ENCODE measurements around the gene C16orf46.

Gene C16orf46

GRCh38 chr16:81073560-81074330, 3.3 kb downstream of the C16orf46 start:
- no peak for DNase-seq (ENCODE audit: low spot score)

GRCh38 chr16:81071805-81072204, 5.2 kb downstream of the C16orf46 start:
- no peak for DNase-seq (ENCODE audit: low spot score)

- no peak for DNase-seq (ENCODE audit: low spot score)
Measured at GRCh38 chr16:81070979-81071378, 6.1 kb downstream of the C16orf46 start.

GRCh38 chr16:81069063-81069462, 8.0 kb downstream of the C16orf46 start:
- no peak for DNase-seq (ENCODE audit: low spot score)

GRCh38 chr16:81067166-81067565, 9.9 kb downstream of the C16orf46 start:
- DNase-seq (ENCODE audit: low spot score), result no peak

- DNase-seq (ENCODE audit: low spot score), result no peak
Measured at GRCh38 chr16:81066681-81067080, 10.4 kb downstream of the C16orf46 start.

- no peak for DNase-seq (ENCODE audit: low spot score)
Measured at GRCh38 chr16:81061871-81062608, 15.0 kb downstream of the C16orf46 start.

GRCh38 chr16:81061307-81061640, 15.8 kb downstream of the C16orf46 start:
- no peak for DNase-seq (ENCODE audit: low spot score)

GRCh38 chr16:81060576-81061306, 16.3 kb downstream of the C16orf46 start:
- no peak for DNase-seq (ENCODE audit: low spot score)

GRCh38 chr16:81053761-81054160, 23.3 kb downstream of the C16orf46 start:
- DNase-seq (ENCODE audit: low spot score), result no peak

GRCh38 chr16:81042821-81043220, 34.2 kb downstream of the C16orf46 start:
- no peak for DNase-seq (ENCODE audit: low spot score)

GRCh38 chr16:81041696-81042095, 35.3 kb downstream of the C16orf46 start:
- DNase-seq (ENCODE audit: low spot score), result no peak

- no peak for DNase-seq (ENCODE audit: low spot score)
Measured at GRCh38 chr16:81040842-81041241, 36.2 kb downstream of the C16orf46 start.

GRCh38 chr16:81040131-81040530, 36.9 kb downstream of the C16orf46 start:
- DNase-seq (ENCODE audit: low spot score), result no peak

- DNase-seq (ENCODE audit: low spot score), result peak; percentile 14
Measured at GRCh38 chr16:81036751-81037350, 40.2 kb downstream of the C16orf46 start.

- peak; percentile 12 for DNase-seq (ENCODE audit: low spot score)
Measured at GRCh38 chr16:81035975-81036750, 40.9 kb downstream of the C16orf46 start.

- peak; percentile 94 for DNase-seq (ENCODE audit: low spot score)
Measured at GRCh38 chr16:81035398-81035974, 41.6 kb downstream of the C16orf46 start, which contains the start of gene ATMIN. Gene ATMIN (plus strand): TSS chr16:81035842. CDS start chr16:81035871, 29 bp downstream.

- no peak for DNase-seq (ENCODE audit: low spot score)
Measured at GRCh38 chr16:81029930-81030604, 47.0 kb downstream of the C16orf46 start.

GRCh38 chr16:81026429-81026828, 50.6 kb downstream of the C16orf46 start:
- no peak for DNase-seq (ENCODE audit: low spot score)

GRCh38 chr16:81018496-81018895, 58.5 kb downstream of the C16orf46 start:
- no peak for DNase-seq (ENCODE audit: low spot score)

GRCh38 chr16:81014672-81015071, 62.4 kb downstream of the C16orf46 start:
- DNase-seq (ENCODE audit: low spot score), result no peak
